Activated CD8-positive, alpha-beta memory T cell treated with anti-CD3 and anti-CD28 coated beads for 48 hours (primary cell): ENCODE measurements around the gene LCA5L.

ENCODE experiments used
- DNase-seq, 3 experiments: peaks; one replicate each; pipeline ENCODE4 v3.0.0-alpha.2; 2020; ENCODE audit warnings: low read depth in 2 of 3, low spot score in 2 of 3

The LCA5L gene

GRCh38 chr21:39445321-39446269 lies at the start of gene LCA5L:
LCA5L (minus strand) TSS chr21:39445778; CDS start chr21:39428493, 17,285 bp downstream.
- DNase-seq: peak; percentile 79 to 90 (median 81)

GRCh38 chr21:39489380-39489924 lies 43.9 kb upstream of the LCA5L start:
- DNase-seq: no peak

GRCh38 chr21:39484711-39485276 lies 39.2 kb upstream of the LCA5L start:
- DNase-seq: no peak

- no peak for DNase-seq
These were observed 38.3 kb upstream of the LCA5L start for GRCh38 chr21:39483917-39484316.

- DNase-seq: no peak
These were observed 36.3 kb upstream of the LCA5L start for GRCh38 chr21:39481886-39482285.

- no peak for DNase-seq
These were observed 34.7 kb upstream of the LCA5L start for GRCh38 chr21:39480271-39480670.

GRCh38 chr21:39479814-39480182 lies 34.2 kb upstream of the LCA5L start:
- no peak for DNase-seq

- DNase-seq: no peak
These were observed 33.7 kb upstream of the LCA5L start for GRCh38 chr21:39479164-39479813.

GRCh38 chr21:39474611-39475010 lies 29.0 kb upstream of the LCA5L start:
- DNase-seq: no peak

GRCh38 chr21:39472786-39473185 lies 27.2 kb upstream of the LCA5L start:
- no peak for DNase-seq

GRCh38 chr21:39471598-39471997 lies 26.0 kb upstream of the LCA5L start:
- DNase-seq: no peak

GRCh38 chr21:39468559-39468958 lies 23.0 kb upstream of the LCA5L start:
- DNase-seq: no peak

- no peak for DNase-seq
These were observed 22.2 kb upstream of the LCA5L start for GRCh38 chr21:39467746-39468145.

- DNase-seq: no peak
These were observed 21.0 kb upstream of the LCA5L start for GRCh38 chr21:39466584-39466983.

- DNase-seq: no peak
These were observed 17.7 kb upstream of the LCA5L start for GRCh38 chr21:39463308-39463707.

- no peak for DNase-seq
These were observed 15.8 kb upstream of the LCA5L start for GRCh38 chr21:39461419-39461818.

- no peak for DNase-seq
These were observed 11.1 kb upstream of the LCA5L start for GRCh38 chr21:39456665-39457064.

- no peak for DNase-seq
These were observed 9.5 kb upstream of the LCA5L start for GRCh38 chr21:39454949-39455668.

GRCh38 chr21:39453571-39454179 lies 8.1 kb upstream of the LCA5L start:
- DNase-seq: no peak

- no peak for DNase-seq
These were observed 7.4 kb upstream of the LCA5L start for GRCh38 chr21:39452970-39453342.
